Hair follicular keratinocyte (primary cell): ENCODE measurements around the gene SGTB. TPM values are rescaled to one million over a fixed set of nuclear protein-coding genes. Genes with fewer than 3 reads are reported as not detected.

ENCODE experiments used
- total RNA-seq: library from RNA; depleted of rRNA; stranded (reverse); fragments of >200 nt; gene quantifications from 2 replicates; pipeline ENCODE4 v1.2.3, GENCODE V29; 2015

The SGTB gene
- 8.0 and 14.4 TPM in 2 replicates for total RNA-seq

GRCh38 chr5:65721720-65722574 is at the start of gene SGTB, which contains the start of gene NLN:
Gene SGTB, minus strand, starts transcription at chr5:65722109. Its CDS starts 1,302 bp downstream, at chr5:65720807.
Gene NLN, plus strand, starts transcription at chr5:65722205. Its CDS starts 169 bp downstream, at chr5:65722374.

GRCh38 chr5:65624571-65625555 is 97.0 kb downstream of the SGTB start, which contains the start of the genes SHLD3 and TRAPPC13:
Gene SHLD3, plus strand, starts transcription at chr5:65625027. Its CDS starts 4,561 bp downstream, at chr5:65629588.
Gene TRAPPC13, plus strand, starts transcription at chr5:65625027. Its CDS starts 34 bp downstream, at chr5:65625061.

GRCh38 chr5:65624025-65624570 is 97.8 kb downstream of the SGTB start, which contains the start of gene TRIM23:
Gene TRIM23, minus strand, starts transcription at chr5:65624333. Its CDS starts 59 bp downstream, at chr5:65624274.

Other genes starting within 250 kb of the SGTB start
- gene ADAMTS6, start 240.2 kb downstream of the SGTB start, total RNA-seq = 22.0 and 24.4 TPM in 2 replicates
- gene CENPK, start 158.9 kb downstream of the SGTB start, total RNA-seq = 10.5 and 21.7 TPM in 2 replicates
- 17.5 and 20.1 TPM in 2 replicates for gene PPWD1, start 158.8 kb downstream of the SGTB start, total RNA-seq
- gene TRIM23, start 97.8 kb downstream of the SGTB start, total RNA-seq = 5.9 and 8.8 TPM in 2 replicates
- 1.8 and 3.6 TPM in 2 replicates for gene SHLD3, start 97.1 kb downstream of the SGTB start, total RNA-seq
- gene TRAPPC13, start 97.1 kb downstream of the SGTB start, total RNA-seq = 11.8 and 19.6 TPM in 2 replicates
- gene NLN, start 96 bp upstream of the SGTB start, total RNA-seq = 22.5 and 26.4 TPM in 2 replicates
- 24.2 and 33.3 TPM in 2 replicates for gene ERBIN, start 204.5 kb upstream of the SGTB start, total RNA-seq